Measurements from ENCODE around the gene TMEM120A.
"Not testable (repeated sequence)": the region's sequence is repeated elsewhere in the genome, so short reads cannot be mapped to it uniquely, and the experiment has no call there.

TMEM120A gene

GRCh38 chr7:75994388-75995051, at the start of gene TMEM120A:
Gene TMEM120A (minus strand): TSS chr7:75994595. CDS start chr7:75994570, 25 bp downstream.
- no peak for FAIRE-seq

- no peak for FAIRE-seq
Observed at GRCh38 chr7:76040126-76040525, 45.7 kb upstream of the TMEM120A start.

GRCh38 chr7:76037310-76037709, 42.9 kb upstream of the TMEM120A start:
- FAIRE-seq: no peak

- FAIRE-seq: no peak
Observed at GRCh38 chr7:76031964-76032363, 37.6 kb upstream of the TMEM120A start.

- FAIRE-seq: not testable (repeated sequence)
Observed at GRCh38 chr7:76029682-76030081, 35.3 kb upstream of the TMEM120A start.

- no peak for FAIRE-seq
Observed at GRCh38 chr7:76023002-76023401, 28.6 kb upstream of the TMEM120A start.

GRCh38 chr7:76022026-76022780, 27.8 kb upstream of the TMEM120A start:
- FAIRE-seq: no peak

- FAIRE-seq: no peak
Observed at GRCh38 chr7:76020031-76020714, 25.8 kb upstream of the TMEM120A start.

GRCh38 chr7:76018520-76018919, 24.1 kb upstream of the TMEM120A start:
- not testable (repeated sequence) for FAIRE-seq

GRCh38 chr7:76016191-76016947, 22.0 kb upstream of the TMEM120A start:
- peak; percentile 23 for FAIRE-seq

GRCh38 chr7:76011442-76011861, 17.1 kb upstream of the TMEM120A start:
- no peak for FAIRE-seq

- no peak for FAIRE-seq
Observed at GRCh38 chr7:76009672-76010600, 15.5 kb upstream of the TMEM120A start.

GRCh38 chr7:76008156-76008687, 13.8 kb upstream of the TMEM120A start:
- no peak for FAIRE-seq

GRCh38 chr7:76005004-76005403, 10.6 kb upstream of the TMEM120A start:
- FAIRE-seq: not testable (repeated sequence)

GRCh38 chr7:76003351-76003750, 9.0 kb upstream of the TMEM120A start:
- no peak for FAIRE-seq

GRCh38 chr7:76002822-76003221, 8.4 kb upstream of the TMEM120A start:
- FAIRE-seq: no peak

GRCh38 chr7:76002139-76002538, 7.7 kb upstream of the TMEM120A start:
- FAIRE-seq: no peak

GRCh38 chr7:76000566-76000965, 6.2 kb upstream of the TMEM120A start:
- FAIRE-seq: no peak

- no peak for FAIRE-seq
Observed at GRCh38 chr7:75998038-75998437, 3.6 kb upstream of the TMEM120A start.

GRCh38 chr7:75996476-75996875, 2.1 kb upstream of the TMEM120A start:
- FAIRE-seq: no peak

GRCh38 chr7:75995996-75996395, 1.6 kb upstream of the TMEM120A start:
- no peak for FAIRE-seq

GRCh38 chr7:75995052-75995471, 667 bp upstream of the TMEM120A start:
- no peak for FAIRE-seq
